ENCODE measurements around the gene ARAP1. TPM values are rescaled to one million over a fixed set of nuclear protein-coding genes. Genes with fewer than 3 reads are reported as not detected.

ARAP1 gene
- total RNA-seq, 1 experiment from 2014 or later: 73.6 TPM

DNA sequence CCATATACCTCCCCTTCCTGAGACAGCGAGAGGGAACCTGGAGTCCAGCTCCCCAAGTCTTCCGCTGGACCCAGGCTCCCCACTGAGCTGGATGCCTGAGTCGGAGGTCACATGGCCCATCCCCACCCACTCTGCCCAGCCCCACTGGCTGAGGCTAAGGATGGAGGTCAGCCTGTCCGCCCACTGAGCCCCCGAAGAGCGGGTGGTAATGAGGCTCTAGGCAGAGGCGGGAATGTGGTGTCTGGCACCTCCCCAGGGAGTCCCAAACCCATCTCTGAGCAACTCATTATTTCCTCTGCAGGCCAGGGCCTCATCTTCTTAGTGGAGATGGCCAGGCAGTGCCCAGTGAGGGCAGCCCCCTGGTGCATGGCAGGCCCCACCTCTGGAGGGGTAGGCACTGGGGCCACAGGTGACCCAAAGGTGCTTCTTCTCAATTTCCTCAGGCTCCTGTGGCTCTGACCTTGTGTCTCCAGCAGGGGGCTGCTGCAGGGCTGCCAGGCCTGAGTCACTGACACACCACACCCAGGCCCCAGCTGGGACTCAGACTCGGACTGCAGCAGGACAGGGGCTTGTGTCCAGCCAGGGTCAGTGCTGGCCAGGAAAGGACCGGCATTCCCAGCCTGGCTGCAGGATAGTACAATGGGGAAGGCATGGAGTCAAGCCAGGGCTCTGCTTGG, 67.8 kb downstream of the ARAP1 start:
- Histone ChIP-seq H3K9me3 (ENCODE audit: control insufficient read depth, insufficient read depth, low read depth, low read length) (no peaks in the 10 kb centered on the region), H3K4me1 (ENCODE audit: control insufficient read depth, insufficient read depth, low read length) (peaks cover 18% of the 10 kb centered on the region), H3K36me3 (ENCODE audit: control insufficient read depth, insufficient read depth, low read length) (no peaks in the 10 kb centered on the region; the same call in 1 of the 2 replicates), H3K27me3 (ENCODE audit: control insufficient read depth, insufficient read depth, low read length) (0 out of 2 replicates have a peak, but pooled peaks cover 2% of the 10 kb centered on the region), H3K27ac (ENCODE audit: low read length) (no peak overlapping the region), H3K4me3 (ENCODE audit: low read depth in 2 of 2, low read length in 2 of 2) (no peak overlapping the region)
- intact Hi-C loops (cut with micrococcal nuclease; ENCODE audit: unreplicated experiment) (loop anchor here (5.0 kb wide), 1 partner anchor 97 kb away; no protein-coding TSS in a partner anchor), in situ Hi-C loops (cut with HindIII; ENCODE audit: low pct_unique_long_range_greater_than_20kb, low sequenced_read_pairs) (no loop called here)
- DNase-seq (ENCODE audit: low read depth, low spot score): peak; percentile 35
- TF ChIP-seq, protein P1, sequence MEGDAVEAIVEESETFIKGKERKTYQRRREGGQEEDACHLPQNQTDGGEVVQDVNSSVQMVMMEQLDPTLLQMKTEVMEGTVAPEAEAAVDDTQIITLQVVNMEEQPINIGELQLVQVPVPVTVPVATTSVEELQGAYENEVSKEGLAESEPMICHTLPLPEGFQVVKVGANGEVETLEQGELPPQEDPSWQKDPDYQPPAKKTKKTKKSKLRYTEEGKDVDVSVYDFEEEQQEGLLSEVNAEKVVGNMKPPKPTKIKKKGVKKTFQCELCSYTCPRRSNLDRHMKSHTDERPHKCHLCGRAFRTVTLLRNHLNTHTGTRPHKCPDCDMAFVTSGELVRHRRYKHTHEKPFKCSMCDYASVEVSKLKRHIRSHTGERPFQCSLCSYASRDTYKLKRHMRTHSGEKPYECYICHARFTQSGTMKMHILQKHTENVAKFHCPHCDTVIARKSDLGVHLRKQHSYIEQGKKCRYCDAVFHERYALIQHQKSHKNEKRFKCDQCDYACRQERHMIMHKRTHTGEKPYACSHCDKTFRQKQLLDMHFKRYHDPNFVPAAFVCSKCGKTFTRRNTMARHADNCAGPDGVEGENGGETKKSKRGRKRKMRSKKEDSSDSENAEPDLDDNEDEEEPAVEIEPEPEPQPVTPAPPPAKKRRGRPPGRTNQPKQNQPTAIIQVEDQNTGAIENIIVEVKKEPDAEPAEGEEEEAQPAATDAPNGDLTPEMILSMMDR (IDR thresholded peaks at IDR 0.05): peak; percentile 68; the same call in 1 of the 2 replicates
- no peak for TF ChIP-seq POLR2AphosphoS5 (IDR thresholded peaks at IDR 0.05; ENCODE audit: low read depth, low read length)
- TF ChIP-seq, protein P2, sequence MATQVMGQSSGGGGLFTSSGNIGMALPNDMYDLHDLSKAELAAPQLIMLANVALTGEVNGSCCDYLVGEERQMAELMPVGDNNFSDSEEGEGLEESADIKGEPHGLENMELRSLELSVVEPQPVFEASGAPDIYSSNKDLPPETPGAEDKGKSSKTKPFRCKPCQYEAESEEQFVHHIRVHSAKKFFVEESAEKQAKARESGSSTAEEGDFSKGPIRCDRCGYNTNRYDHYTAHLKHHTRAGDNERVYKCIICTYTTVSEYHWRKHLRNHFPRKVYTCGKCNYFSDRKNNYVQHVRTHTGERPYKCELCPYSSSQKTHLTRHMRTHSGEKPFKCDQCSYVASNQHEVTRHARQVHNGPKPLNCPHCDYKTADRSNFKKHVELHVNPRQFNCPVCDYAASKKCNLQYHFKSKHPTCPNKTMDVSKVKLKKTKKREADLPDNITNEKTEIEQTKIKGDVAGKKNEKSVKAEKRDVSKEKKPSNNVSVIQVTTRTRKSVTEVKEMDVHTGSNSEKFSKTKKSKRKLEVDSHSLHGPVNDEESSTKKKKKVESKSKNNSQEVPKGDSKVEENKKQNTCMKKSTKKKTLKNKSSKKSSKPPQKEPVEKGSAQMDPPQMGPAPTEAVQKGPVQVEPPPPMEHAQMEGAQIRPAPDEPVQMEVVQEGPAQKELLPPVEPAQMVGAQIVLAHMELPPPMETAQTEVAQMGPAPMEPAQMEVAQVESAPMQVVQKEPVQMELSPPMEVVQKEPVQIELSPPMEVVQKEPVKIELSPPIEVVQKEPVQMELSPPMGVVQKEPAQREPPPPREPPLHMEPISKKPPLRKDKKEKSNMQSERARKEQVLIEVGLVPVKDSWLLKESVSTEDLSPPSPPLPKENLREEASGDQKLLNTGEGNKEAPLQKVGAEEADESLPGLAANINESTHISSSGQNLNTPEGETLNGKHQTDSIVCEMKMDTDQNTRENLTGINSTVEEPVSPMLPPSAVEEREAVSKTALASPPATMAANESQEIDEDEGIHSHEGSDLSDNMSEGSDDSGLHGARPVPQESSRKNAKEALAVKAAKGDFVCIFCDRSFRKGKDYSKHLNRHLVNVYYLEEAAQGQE (IDR thresholded peaks at IDR 0.05; ENCODE audit: insufficient read depth in 1 of 2, low read depth in 2 of 2, low read length in 1 of 2): no peak
- TF ChIP-seq SIN3A (IDR thresholded peaks at IDR 0.05; ENCODE audit: borderline replicate concordance, insufficient read depth, low read depth, low read length): no peak
- TF ChIP-seq TCF7L2 (IDR thresholded peaks at IDR 0.05; ENCODE audit: low read depth, low read length): no peak
- ChIA-PET CTCF (interaction anchor here (0.6 to 2.9 kb wide), 24 partner anchors 8 to 502 kb away, joined by 3 to 29 read pairs (median 4); partner anchors contain the start of gene CLPB), POLR2A (interaction anchor here (0.6 kb wide), 1 partner anchor 604 kb away, joined by 3 read pairs; no protein-coding TSS in a partner anchor)
- BruUV-seq (replicated peaks): no TSS peak
- ATAC-seq: peak; percentile 87

DNA sequence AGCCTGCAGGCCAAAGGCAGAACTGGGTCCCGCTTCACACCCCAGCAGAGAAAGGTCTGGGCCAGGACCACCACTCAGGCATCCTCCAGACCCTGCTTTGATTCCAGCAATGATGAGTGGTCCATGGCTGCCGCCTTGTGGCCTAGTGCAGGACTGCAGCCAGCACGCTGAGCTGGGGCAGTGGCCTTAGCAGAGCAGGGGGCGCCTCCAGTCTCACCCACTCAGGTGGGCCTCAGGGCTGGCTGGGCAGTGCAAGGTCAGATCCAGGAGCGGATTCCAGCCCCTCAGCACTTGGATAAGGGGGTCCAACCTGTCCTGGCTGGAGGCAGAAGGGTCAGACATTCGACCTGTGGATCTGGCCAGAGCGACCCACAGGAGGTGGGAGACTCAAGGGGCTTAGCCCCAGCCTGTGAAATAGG, 68.4 kb downstream of the ARAP1 start:
- H3K9me3 ChIP-seq (ENCODE audit: control insufficient read depth, insufficient read depth, low read depth, low read length): no peaks in the 10 kb centered on the region
- peak; percentile 52 for DNase-seq (ENCODE audit: low read depth, low spot score)
- peak; percentile 73 for ATAC-seq
- no TSS peak for BruUV-seq (replicated peaks)
- H3K4me1 ChIP-seq (ENCODE audit: control insufficient read depth, insufficient read depth, low read length): peaks cover 18% of the 10 kb centered on the region
- TF ChIP-seq, protein P1 (IDR thresholded peaks at IDR 0.05): peak; percentile 98
- TF ChIP-seq TCF7L2 (IDR thresholded peaks at IDR 0.05; ENCODE audit: low read depth, low read length) (no peak), SIN3A (IDR thresholded peaks at IDR 0.05; ENCODE audit: borderline replicate concordance, insufficient read depth, low read depth, low read length) (no peak)
- no peak overlapping the region for H3K4me3 ChIP-seq (ENCODE audit: low read depth in 2 of 2, low read length in 2 of 2)
- H3K27ac ChIP-seq (ENCODE audit: low read length): no peak overlapping the region
- ChIA-PET POLR2A (no interaction called here), CTCF (interaction anchor here (0.6 to 2.9 kb wide), 21 partner anchors 8 to 503 kb away, joined by 3 to 29 read pairs (median 5); partner anchors contain the start of gene CLPB)
- intact Hi-C loops (cut with micrococcal nuclease; ENCODE audit: unreplicated experiment): loop anchor here (2.0 to 5.0 kb wide), 2 partner anchors 96 to 213 kb away; no protein-coding TSS in a partner anchor
- H3K27me3 ChIP-seq (ENCODE audit: control insufficient read depth, insufficient read depth, low read length): peaks cover 6% of the 10 kb centered on the region
- no peaks in the 10 kb centered on the region; the same call in 1 of the 2 replicates for H3K36me3 ChIP-seq (ENCODE audit: control insufficient read depth, insufficient read depth, low read length)
- in situ Hi-C loops (cut with HindIII; ENCODE audit: low pct_unique_long_range_greater_than_20kb, low sequenced_read_pairs): no loop called here

Data from Panc1 (cell line).